ENCODE measurements around the gene TMCC2.
"Not testable (repeated sequence)": the region's sequence is repeated elsewhere in the genome, so short reads cannot be mapped to it uniquely, and the experiment has no call there.

TMCC2 gene

DNA sequence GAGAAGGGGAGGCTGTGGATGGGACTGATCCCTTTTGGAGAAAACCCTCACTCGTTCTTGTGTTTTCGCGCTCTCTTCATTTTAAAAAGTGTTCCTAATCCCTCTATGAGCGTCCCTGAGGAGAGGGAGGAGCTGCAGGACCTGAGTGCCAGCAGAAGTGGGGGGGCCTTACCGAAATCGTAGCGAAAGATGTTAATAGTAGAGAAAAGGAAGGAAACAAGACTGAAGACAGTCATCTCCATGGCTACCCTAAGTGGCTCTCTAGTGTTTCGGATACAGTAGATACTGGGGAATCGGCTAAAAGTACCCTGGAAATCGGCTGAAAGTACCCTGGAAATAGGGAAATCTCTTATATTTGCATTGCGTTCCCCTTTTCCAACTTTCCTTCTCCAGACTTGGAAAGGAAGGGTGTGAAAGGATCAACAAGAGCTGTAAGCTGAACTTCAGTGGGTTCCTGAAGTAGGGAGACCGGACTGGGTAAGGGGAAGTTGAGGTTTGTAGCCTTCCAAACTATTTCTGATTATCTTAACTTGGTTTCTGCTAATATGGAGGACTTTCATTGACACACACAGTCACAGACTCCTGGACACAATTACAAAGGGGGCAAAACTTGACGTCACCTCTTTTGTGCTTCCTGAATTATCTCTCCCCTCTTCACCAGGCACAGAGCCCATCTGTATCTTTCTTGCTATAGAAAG, 15.8 kb upstream of the TMCC2 start:
- no peak for DNase-seq (ENCODE audit: extremely low read depth in 1 of 2, low read depth in 1 of 2)

DNA sequence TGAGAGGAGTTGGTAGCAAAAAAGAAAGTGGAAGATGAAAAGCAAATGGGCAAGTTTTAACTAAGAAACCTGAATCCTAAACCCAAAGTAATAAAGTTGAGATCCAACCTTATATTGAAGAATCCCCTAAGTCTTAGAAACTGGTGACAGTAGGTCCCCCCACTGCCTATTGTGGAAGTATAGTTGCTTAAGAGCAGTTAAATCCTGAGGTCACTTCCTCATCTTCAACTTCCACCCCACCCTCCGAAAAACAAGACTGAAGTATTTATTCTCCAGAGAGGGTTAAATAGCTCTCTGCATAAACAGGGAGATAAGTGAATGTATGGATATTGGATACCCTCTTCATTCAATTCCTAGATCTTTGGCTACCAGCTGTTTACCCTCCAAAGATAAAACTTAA, 13.0 kb upstream of the TMCC2 start:
- no peak for DNase-seq (ENCODE audit: extremely low read depth in 1 of 2, low read depth in 1 of 2)

DNA sequence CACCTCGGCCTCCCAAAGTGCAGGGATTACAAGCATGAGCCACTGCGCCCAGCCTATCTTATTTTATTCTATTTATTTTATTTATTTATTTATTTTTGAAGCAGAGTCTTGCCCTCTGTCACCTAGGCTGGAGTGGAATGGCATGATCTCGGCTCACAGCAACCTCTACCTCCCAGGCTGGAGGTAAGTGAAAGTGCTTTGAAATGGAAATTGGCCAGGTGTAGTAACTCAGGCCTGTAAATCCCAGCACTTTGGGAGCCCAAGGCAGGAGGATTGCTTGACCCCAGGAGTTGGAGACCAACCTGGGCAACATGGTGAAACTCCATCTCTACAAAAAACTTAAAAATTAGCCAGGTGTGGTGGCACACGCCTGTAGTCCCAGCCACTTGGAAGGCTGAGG, 11.2 kb upstream of the TMCC2 start:
- DNase-seq (ENCODE audit: extremely low read depth in 1 of 2, low read depth in 1 of 2): no peak

DNA sequence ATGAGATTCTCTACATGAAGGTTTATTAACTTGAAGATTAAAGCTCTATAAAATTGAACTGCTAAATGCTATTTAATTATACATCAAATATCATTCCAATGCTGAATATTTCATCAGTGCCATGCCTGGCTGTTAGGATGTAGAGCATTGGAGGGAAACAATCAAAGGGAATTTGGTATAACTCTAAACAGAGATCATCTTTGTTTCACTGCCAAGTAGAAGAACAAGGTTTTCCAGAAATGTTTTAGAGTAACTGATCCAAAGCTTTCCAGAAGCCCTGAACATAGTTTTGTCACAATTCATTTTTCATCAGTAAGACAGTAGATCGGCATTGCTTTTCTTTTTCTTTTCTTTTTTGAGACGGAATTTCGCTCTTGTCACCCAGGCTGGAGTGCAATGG, 10.3 kb upstream of the TMCC2 start:
- DNase-seq (ENCODE audit: extremely low read depth in 1 of 2, low read depth in 1 of 2): no peak

DNA sequence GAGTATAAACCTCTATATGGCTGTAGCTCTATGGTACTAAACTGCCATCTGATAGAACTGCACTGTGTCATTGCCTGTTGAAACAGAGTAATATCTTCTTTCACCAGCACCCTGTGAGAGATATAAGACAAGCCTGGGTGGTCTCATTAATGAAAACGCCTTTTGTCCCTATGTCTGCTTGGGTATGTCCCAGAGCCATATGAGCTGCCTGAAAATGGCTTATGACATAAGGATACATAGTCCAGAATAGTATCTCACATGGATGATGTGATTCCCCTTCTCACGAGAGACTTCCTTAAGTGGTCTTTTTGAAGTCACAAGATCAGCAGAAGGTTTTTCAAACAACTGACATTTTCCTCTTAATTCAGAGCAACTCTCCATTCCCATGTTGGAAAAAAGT, 7.3 kb upstream of the TMCC2 start:
- no peak for DNase-seq (ENCODE audit: extremely low read depth in 1 of 2, low read depth in 1 of 2)

DNA sequence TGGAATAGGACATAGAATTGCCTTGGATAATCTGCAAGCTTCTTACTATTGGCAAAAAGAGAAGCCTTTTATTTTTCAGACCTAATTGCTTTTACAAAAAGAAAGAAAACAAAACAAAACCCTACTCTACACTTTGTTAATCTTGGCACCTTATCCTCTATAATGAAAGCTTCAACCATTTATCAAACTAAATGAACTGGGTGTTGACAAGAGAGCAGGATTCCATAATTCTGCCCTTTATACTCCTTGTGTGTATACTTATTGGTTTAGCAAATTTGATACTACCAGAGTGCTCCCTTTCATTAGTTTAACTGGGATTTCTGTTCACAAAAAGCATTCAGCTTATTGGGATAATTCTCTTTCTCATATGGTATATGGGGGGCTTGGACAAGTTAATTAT, 3.0 kb upstream of the TMCC2 start:
- no peak for DNase-seq (ENCODE audit: extremely low read depth in 1 of 2, low read depth in 1 of 2)

DNA sequence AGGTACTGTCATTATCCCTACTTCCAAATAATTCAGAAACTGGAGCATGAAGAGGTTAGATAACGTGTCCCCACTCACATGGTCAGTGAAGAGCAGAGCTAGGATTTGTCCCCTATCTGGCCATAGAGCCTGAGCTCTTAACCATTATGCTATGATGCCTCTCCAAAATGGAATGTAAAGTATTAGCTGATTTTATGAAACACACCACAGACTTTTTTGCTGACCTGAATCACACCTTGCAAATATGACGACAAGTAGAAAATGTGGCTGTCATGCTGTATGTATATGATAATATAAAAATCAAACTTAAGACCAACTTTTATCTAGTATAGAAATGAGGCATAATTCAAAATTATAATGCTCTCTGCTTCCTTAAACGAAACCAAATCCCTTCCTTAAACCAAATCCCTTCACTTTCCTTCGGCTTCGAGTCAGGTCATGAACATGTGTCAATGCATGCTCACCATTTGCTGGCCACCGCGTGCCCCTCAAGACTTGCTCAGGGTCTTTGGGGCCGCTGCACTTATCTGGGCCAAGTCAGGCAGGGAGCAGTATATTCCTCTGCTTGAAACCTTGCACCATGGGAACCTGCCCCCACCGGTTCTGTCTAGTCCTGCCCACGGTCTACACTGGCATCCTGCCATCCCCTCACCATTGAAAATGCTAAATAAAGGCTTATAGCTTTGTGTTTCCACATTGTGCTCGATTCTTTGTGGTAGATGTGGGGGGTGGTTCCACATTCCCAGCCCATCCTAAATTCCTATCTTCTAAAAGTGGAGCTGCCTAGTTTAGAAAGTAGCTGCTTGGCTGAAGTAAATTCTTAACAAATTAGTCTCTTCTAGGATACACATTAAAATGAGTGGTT, 1.6 kb upstream of the TMCC2 start:
- DNase-seq (ENCODE audit: extremely low read depth in 1 of 2, low read depth in 1 of 2): no peak

DNA sequence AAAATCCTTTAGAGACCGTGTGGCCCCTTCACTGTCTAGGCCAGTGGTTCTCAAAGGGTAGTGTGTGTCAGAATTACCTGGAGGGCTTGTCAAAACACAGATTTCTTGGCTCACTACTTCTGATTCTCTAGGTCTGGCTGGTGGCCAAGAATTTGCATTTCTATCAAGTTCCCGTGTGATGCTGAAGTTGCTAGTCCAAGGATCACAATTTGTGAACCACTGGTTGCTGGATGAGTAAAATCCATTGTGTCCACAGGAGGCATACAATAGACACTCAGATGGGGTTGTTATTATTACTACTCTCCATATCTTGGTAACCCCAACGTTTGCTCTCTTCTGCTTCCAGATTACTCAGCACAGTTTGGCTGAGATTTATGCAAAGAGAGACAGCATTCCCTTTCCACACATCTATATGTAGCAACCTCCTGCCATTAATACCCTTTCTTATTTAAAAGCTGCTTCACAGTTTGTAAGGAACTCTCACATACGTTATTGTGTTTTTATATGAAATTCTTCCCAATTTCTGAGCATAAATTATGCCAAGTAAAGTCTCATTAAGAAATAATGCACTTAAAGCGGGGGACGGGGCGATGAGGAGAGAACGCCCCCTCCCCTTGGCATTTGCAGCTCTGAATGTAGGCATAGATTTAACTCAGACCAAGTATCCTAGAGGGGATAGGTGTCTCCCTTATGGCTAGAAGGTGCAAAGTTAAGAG, 720 bp upstream of the TMCC2 start:
- DNase-seq (ENCODE audit: extremely low read depth in 1 of 2, low read depth in 1 of 2): no peak

DNA sequence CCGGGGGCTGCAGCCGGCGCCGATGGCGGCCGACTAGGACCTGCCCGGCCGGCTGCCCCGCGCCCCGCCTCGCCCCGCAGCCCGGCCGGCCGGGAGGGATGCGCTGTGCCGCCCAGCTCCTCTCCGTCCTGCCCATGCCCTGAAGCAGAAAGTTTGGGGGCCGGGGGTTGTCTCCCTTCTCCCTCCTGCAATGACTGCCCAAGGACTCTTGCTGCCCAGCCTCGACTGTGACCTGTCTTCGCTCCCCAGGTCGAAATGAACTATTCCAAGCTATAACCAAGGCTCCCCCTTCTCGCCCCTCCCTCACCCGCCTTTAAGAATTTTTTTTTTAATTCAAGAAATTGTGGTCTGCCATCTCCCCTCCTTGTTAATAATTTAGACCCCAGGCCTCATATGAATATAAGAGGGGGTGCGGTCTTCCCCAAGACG, 361 bp downstream of the TMCC2 start:
- no peak for DNase-seq (ENCODE audit: extremely low read depth in 1 of 2, low read depth in 1 of 2)

DNA sequence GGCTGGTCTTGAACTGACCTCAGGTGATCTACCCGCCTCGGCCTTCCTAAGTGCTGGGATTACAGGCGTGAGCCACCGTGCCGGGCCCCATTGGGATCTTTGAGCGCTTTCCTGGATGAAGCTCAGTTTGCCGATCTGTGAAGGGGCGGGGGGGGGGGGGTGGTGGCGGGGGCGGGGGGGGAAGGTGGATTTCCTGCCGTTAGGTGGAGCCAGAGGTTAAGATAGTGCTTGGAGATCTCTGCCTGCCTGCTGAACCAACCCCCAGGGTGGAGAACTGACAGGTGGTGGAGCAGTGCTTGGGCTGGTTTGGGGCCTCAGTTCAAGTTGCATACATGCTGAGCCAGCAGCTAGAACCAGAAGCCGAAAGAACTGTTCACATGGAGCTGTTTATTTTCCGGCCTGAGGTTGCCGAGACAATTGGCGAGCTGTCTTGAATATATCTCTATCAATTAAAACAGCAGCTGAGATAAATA, 1.7 kb downstream of the TMCC2 start:
- peak; percentile 34 for DNase-seq (ENCODE audit: extremely low read depth in 1 of 2, low read depth in 1 of 2)

DNA sequence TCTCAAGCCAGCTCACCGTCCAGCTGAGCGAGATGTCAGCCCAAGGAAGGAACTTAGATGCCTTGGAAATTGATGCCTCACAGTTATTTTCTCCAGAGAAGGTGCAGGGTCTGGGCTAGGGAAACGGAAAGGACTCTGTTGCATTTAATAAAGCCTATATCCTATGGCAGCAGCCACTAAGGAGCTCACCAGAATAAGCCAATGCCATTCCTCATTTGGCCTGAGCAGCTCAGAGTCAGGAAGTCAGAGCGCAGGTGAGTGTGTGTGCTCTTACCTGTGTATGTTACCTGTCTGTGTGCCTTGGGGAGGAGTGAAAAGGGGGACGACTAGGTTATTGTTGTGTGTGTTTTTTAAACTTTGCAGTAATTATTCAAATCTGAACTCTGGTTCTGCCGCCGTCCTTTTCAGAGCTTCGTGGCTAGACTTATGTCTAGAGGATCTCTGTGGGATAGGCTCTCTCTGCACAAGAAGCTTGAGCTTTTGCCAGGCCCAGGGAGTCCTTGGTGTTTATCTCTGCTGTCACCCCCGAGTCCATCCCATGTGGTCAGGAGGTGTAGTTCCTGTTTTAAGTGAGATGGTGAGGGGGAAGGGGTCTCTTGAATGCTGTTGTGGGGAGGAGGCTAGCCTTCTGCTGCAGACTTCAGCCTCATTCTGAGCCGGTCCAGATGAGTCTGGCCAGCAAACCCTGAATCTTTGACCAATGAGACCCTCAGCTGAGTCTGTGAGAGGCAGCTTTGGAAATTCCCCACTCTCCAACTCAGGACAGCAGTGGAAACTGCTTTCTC, 2.4 kb downstream of the TMCC2 start:
- DNase-seq (ENCODE audit: extremely low read depth in 1 of 2, low read depth in 1 of 2): no peak

DNA sequence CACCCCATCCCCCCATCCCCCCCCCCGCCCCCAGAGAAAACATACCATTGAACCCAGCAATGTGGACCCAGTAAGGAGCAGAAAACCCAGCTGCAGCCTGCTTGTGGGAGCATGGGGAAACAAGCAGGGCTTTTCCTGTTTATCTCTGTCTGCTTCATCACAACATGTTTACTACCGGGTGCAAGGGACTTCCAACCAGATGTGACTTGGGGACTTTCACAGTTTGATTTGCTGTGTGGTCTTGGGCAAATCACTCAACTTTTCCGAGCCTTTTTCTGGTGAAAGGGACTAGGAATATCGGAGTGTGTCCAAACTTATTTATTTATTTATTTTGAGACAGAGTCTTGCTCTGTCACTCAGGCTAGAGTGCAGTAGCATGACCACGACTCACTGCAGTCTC, 3.2 kb downstream of the TMCC2 start:
- no peak for DNase-seq (ENCODE audit: extremely low read depth in 1 of 2, low read depth in 1 of 2)

DNA sequence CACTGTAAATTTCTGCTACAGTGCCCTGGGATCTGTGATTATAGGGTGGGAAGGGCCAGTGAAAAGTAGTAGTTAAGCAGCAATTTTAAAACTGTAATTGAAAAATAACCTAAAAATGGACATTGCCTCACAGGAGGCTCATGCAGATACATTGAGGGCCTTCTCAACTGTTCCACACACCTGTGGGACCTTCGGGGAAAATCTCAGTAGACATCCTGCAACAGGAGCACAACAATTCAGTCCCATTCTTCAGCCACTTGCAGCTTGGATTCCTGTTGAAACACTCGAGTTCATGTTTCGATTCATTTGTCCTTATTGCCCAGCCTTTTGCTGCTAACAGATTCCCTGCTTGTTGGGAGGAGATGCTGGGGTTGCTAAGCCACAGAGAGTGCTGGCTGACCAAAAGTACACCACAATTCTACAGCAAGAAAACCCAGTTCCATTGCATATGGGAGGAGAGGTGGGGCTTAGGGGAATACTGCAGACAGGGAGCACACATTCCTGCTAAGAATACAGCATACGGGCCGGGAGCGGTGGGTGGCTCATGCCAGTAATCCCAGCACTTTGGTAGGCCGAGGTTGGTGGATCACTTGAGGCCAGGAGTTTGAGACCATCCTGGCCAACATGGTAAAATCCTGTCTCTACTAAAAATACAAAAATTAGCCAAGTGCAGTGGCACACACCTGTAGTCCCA, 4.5 kb downstream of the TMCC2 start:
- DNase-seq (ENCODE audit: extremely low read depth in 1 of 2, low read depth in 1 of 2): no peak

DNA sequence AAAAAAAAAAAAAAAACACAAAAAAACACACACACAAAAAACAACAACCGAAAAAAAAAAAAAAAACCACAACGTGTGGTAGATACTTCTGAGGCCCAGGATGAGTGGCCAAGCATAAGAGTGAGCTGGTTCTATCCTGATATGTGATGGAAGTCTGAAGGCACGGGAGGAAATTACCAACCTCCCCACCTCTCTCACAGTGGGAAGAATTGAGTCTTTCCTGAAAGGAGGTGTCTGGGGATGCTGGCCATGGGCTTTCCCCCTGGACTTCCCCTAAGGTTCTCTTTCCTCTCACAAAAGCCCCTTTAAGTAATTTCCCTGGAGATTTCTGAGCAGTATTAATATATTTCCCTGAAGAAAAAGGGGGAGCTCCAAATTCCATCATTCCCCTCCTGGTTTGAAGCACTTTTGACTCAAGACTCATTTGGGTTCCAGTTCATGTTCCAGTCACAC, 5.2 kb downstream of the TMCC2 start:
- no peak for DNase-seq (ENCODE audit: extremely low read depth in 1 of 2, low read depth in 1 of 2)

DNA sequence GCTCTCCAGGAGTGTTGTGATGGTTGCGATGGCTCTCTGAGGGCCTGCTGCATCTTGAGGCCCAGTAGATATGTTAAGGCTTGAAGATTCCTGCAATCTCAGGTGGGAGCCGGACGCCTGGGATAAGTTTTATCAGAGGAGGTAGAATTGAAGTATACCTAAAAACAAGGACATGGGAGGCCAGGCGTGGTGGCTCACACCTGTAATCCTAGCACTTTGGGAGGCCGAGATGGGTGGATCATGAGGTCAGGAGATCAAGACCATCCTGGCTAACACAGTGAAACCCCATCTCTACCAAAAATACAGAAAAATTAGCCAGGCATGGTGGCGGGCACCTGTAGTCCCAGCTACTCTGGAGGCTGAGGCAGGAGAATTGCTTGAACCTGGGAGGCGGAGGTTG, 6.2 kb downstream of the TMCC2 start:
- DNase-seq (ENCODE audit: extremely low read depth in 1 of 2, low read depth in 1 of 2): not testable (repeated sequence)

DNA sequence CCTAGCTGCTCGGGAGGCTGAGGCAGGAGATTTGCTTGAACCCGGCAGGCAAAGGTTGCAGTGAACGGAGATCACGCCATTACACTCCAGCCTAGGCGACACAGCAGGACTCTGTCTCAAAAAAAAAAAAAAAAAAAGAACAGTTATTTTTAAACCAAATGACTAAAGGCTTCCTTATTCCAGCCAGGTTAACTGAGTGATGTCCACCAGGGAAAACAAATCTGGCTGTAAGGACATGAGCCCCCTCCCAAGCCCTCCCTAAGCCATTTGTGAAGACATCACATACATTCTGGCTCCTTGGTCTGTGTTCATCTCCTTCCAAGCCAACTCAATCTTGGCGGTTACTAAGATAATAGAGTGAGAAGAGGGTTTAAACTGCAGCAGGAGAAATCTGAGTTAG, 8.2 kb downstream of the TMCC2 start:
- no peak for DNase-seq (ENCODE audit: extremely low read depth in 1 of 2, low read depth in 1 of 2)

DNA sequence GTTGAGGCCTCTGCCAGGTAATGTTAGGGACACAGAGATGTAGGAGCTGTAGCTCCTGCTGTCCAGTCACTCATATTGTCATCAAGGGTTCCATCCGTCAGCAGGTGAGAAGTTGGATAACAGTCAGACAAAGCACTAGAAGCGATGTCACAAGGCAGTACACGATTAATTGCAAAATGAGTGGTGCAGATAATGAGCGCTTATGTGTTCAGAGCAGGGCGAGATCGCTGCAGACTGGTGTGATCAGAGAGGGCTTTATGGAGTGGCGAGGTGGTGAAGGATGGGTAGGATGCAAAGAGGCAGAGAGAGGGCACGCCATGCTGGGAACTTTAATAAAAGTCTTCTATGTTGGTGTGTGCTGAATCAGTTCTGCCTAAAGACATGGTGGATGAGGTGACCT, 8.8 kb downstream of the TMCC2 start:
- DNase-seq (ENCODE audit: extremely low read depth in 1 of 2, low read depth in 1 of 2): no peak

DNA sequence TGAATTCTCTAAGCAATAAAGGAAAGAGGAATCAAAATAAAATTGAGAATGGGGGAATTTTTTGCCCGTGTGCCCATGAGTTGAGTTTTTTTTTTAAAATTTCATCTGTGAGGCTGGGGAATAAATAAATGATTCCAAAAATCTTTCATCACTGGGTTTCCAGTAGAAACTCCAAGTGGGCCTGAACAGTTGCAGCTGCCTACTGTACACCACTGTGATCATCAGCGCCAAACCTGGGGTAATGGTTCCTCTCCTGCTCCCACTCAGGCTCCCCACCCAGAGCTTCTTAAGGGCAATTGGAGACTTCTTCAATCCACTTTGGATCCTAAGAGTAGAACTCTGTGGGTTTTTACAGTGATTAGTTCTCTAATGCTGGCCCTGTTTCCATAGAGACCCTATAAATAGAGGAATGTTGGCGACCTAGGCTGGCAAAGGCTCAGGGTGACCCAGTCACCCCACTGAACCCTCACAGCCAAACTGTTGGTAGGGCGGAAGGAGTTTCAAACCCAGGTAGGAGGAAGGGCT, 9.3 kb downstream of the TMCC2 start:
- no peak for DNase-seq (ENCODE audit: extremely low read depth in 1 of 2, low read depth in 1 of 2)

DNA sequence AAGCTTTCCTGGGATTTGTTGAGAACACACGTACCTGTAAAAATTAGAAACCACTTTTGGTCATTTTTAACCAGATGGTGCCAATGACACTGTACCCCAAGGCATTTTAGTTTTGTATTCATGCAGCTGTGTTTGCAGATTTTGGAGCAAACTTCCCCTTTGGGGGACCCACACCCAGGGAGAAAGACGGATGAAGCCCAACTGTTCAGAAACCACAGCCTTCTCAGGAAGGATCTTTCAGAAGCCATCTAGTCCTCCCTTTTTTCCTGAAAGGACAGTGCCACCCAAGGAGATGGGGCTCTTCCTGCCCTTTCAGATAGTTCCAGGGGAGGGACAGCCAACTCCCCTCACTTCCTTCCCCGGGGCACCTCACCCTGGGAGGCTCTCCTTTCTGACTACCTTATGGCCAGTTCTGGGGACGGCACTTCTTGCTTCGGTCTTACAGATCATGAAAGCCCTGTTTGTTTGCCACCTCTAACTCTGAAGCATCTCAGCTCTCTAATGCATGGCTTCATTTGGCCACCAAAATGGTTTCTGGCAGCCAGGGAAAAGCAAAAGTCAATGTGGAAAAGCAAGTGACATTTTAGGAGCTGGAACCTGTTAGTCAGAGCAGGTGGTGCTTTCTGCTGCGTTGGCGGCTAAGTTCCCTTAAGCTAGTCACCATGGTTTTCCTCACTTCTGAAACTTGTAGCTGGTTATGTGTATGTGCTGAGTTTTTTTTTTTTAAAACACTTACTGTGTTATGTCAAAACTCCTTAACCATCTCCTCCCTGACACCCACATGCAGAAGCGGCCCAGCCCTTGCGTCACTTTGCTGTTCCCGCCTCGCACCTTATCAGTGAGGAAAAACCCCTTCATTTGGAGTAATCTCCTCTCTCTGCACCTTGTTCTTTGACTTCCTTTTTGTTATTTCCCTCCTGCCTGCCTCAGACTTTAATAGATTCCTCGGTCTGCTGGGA, 10.1 kb downstream of the TMCC2 start:
- no peak for DNase-seq (ENCODE audit: extremely low read depth in 1 of 2, low read depth in 1 of 2)
